ENCODE data around the gene GPX8.

GPX8 gene

GRCh38 chr5:55159763-55160492 is at the start of gene GPX8:
GPX8 (plus strand) TSS chr5:55160171; CDS start chr5:55160193, 22 bp downstream.
- no peak for DNase-seq (ENCODE audit: low spot score)

GRCh38 chr5:55110217-55110616 is 49.8 kb upstream of the GPX8 start:
- no peak for DNase-seq (ENCODE audit: low spot score)

DNA sequence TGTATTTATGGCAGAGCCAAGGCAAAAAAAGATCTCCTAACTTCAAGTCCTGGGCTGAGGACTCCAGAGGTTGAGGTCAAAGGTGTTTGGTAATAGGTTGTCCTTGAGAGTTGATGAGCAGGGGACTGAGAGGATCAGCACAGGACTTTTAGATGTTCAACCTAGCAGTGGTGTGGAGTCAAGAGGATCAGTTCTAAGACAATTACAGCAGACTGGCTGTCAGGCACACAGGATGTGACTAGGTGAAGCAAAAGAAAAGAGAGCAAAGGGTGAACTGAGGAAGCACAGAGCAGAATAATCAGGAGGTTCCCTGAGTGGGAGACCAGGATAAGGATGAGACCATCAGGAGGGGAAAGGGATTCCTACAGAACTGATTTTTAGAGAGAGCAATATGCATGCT is 46.6 kb upstream of the GPX8 start:
- no peak for DNase-seq (ENCODE audit: low spot score)

- no peak for DNase-seq (ENCODE audit: low spot score)
Measured at GRCh38 chr5:55114061-55114460, 45.9 kb upstream of the GPX8 start.

DNA sequence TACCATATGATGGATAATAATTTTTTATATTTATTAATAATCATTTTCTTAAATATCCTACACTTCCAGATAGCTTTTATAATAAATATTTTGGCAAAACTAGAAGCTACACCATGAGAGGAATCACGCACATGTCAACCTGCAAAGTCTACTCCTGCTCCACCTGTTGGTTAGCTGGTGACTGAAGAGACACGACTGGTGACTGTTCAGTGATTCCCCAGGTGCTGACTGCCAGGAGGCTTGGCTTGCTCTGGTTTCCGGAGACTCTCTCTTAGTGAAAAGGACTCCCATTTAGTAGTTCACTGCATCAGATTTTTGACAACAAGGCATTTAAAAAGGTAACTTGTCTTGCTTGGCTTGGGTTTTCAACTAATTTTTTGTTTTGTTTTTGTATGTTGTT is 36.6 kb upstream of the GPX8 start:
- DNase-seq (ENCODE audit: low spot score), result no peak

GRCh38 chr5:55134053-55134722 is 25.8 kb upstream of the GPX8 start:
- DNase-seq (ENCODE audit: low spot score), result no peak

- no peak for DNase-seq (ENCODE audit: low spot score)
Measured at GRCh38 chr5:55136521-55136920, 23.4 kb upstream of the GPX8 start.

GRCh38 chr5:55140908-55141665 is 18.9 kb upstream of the GPX8 start:
- no peak for DNase-seq (ENCODE audit: low spot score)

DNA sequence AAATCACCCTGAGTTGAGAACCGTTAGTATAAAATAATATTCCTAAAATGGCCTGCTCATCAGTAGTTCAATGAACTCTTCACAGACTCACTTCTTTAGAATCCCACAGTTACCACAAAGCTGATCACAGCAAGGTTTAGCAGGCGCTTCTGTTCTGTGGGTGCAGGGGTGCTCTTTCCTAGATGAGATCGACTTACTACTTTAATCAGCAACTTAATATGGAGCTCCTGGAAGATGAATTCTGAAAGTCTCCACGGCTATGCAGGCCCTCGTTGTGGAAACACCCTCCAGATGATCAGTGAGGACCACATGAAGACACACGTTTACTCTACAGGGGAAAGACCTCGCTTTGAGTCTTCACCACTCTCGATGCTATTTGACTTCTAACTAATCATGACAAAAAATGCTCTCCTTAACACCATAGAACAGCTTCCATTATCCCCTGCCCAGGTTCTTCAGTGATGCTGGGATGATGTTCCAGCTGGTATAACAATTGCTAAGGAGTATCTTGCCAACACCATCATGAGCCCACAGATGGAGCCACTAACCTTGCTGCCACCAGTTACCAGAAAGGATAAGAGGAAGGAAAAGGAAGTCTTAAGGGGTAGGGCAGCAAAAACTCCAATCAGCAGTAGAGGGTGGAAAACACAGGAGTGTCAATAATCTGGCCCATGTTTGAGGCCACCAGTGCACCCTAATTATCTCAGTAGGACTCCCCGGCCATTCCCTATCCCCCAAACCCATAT is 17.9 kb upstream of the GPX8 start:
- no peak for DNase-seq (ENCODE audit: low spot score)

- DNase-seq (ENCODE audit: low spot score), result no peak
Measured at GRCh38 chr5:55143624-55144023, 16.3 kb upstream of the GPX8 start.

DNA sequence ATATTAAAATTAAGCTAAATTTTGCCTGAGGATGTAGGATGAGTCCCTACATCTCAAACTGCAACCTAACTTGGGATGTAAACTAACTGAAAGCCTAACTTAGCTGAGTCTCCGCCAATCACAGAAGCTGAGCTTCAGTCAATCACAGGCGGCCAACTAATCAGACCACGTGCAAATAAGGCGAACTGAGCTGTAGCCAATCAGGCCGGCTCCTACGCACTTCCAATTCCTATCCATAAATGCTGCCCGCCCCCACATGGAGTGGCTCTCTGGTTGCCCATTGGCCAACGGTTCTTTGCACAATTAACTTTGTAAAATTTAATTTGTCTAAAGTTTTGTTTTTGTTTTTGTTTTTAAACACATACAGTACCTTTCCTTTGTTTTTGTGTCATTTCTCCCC is 13.9 kb upstream of the GPX8 start:
- no peak for DNase-seq (ENCODE audit: low spot score)

- DNase-seq (ENCODE audit: low spot score), result peak; percentile 16
Measured at GRCh38 chr5:55146543-55147151, 13.3 kb upstream of the GPX8 start.

- no peak for DNase-seq (ENCODE audit: low spot score)
Measured at GRCh38 chr5:55149308-55149795, 10.6 kb upstream of the GPX8 start.

- no peak for DNase-seq (ENCODE audit: low spot score)
Measured at GRCh38 chr5:55151923-55152842, 7.8 kb upstream of the GPX8 start.

GRCh38 chr5:55154873-55155272 is 5.1 kb upstream of the GPX8 start:
- no peak for DNase-seq (ENCODE audit: low spot score)

DNA sequence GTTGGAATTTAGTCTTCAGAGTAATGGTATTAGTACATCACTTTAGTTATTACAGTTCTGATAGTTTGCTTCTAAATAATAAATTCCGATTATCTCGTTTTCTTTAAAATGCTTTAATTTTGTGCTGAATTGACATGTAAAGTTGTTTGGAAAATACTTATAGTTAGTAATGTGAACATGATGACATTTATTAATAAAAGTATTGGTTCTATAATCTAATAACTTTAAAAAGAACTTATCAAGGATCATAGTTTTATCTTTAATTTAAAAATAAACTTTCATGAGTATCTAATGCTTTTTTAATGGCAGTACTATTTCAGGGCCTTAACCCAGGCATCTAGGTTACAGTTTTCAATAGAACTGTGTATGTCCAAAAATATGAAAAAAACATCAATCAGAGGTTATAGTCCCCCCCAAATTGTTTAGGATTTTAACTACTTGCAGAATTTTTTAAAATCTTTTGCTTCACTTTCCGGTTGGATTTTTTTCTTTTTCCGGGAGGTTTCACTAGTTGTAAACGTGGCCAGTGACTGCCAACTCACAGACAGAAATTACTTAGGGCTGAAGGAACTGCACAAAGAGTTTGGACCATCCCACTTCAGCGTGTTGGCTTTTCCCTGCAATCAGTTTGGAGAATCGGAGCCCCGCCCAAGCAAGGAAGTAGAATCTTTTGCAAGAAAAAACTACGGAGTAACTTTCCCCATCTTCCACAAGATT is 680 bp downstream of the GPX8 start:
- no peak for DNase-seq (ENCODE audit: low spot score)

DNA sequence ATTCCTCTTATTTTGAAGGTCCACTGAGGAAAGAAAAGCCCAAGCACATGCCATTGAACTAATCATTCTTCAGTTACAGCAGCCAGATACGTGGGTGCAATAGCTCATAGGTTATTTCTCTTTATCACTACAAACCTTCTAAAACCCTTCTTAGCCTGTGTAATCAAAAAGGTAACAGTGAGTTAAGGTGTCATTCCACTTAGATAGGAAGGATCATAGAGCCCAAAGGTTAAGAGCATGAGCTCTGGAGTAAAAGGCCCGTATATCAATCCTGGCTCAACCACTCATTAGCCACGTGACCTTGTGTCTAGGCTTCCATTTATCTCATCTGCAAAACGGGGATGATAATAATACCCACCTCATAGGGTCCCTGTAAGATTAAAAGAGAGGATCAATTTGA is 2.7 kb downstream of the GPX8 start:
- no peak for DNase-seq (ENCODE audit: low spot score)

DNA sequence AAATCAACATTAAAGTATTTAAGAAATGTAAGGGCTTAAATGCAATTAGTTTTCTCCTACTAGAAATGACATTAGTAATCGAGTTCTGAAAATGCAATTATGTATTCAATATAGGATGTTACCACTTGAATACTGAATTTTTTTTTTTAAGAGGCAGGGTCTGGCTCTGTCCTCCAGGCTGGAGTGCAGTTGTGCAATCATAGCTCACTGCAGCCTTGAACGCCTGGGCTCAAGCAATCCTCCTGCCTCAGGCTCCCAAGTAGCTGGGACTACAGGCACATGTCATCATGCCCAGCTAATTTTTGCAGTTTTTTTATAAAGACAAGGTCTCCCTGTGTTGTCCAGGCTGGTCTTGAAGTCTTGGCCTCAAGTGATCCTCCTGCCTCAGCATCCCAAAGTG is 11.5 kb downstream of the GPX8 start:
- DNase-seq (ENCODE audit: low spot score), result no peak

- peak; percentile 69 for DNase-seq (ENCODE audit: low spot score)
Measured at GRCh38 chr5:55172051-55172899, 12.3 kb downstream of the GPX8 start.

Measured in HuH-7.5 (cell line).